ENCODE measurements around the gene MGAT2.
A peak's percentile ranks its signal among the peaks of the same experiment; 100 is the strongest.

Gene MGAT2

DNA sequence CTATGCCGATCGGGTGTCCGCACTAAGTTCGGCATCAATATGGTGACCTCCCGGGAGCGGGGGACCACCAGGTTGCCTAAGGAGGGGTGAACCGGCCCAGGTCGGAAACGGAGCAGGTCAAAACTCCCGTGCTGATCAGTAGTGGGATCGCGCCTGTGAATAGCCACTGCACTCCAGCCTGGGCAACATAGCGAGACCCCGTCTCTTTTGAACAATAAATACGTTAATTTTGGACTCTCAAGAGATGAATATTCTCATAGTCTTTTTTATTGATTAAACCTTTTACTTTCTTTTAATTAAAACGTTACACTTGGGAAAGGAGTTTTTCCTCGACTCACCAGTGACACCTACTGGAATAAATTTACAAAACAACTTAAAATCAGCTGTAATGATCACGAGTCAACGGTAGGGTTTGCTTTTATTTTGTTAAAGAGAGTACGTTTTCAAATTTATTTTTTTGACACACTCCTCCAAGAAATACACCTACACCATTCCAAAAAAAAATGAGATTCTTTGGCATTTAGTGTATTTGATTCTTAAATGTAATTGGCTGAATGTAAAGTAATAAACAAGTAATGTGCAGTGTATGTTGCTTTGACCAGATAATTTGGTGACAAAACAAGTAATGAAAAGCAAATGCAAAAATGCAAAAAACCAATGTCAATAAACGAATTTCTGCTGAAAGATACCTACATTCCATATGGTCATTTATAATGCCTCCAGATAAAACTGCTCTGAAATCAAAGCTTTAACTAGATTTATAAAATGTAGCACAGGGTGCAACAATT lies 33.7 kb upstream of the MGAT2 start:
- H3K4me3 ChIP-seq (ENCODE audit: low read depth, low read length) = peak overlapping the region; percentile 37
- TF ChIP-seq, protein P1, sequence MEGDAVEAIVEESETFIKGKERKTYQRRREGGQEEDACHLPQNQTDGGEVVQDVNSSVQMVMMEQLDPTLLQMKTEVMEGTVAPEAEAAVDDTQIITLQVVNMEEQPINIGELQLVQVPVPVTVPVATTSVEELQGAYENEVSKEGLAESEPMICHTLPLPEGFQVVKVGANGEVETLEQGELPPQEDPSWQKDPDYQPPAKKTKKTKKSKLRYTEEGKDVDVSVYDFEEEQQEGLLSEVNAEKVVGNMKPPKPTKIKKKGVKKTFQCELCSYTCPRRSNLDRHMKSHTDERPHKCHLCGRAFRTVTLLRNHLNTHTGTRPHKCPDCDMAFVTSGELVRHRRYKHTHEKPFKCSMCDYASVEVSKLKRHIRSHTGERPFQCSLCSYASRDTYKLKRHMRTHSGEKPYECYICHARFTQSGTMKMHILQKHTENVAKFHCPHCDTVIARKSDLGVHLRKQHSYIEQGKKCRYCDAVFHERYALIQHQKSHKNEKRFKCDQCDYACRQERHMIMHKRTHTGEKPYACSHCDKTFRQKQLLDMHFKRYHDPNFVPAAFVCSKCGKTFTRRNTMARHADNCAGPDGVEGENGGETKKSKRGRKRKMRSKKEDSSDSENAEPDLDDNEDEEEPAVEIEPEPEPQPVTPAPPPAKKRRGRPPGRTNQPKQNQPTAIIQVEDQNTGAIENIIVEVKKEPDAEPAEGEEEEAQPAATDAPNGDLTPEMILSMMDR (IDR thresholded peaks at IDR 0.05; ENCODE audit: low read depth, low read length) = peak; percentile 61
- no peak for TF ChIP-seq MAX (IDR thresholded peaks at IDR 0.05; ENCODE audit: low read depth, low read length)
- TF ChIP-seq MYC (IDR thresholded peaks at IDR 0.05; ENCODE audit: low read depth, low read length) = no peak
- no peak for TF ChIP-seq POLR2A (IDR thresholded peaks at IDR 0.05; ENCODE audit: extremely low read depth, insufficient read length)
- DNase-seq (ENCODE audit: low read depth) = peak; percentile 80

GRCh38 chr14:49589387-49589786 lies 31.2 kb upstream of the MGAT2 start:
- H3K4me3 ChIP-seq (ENCODE audit: low read depth, low read length) = no peak overlapping the region
- DNase-seq (ENCODE audit: low read depth) = no peak
- TF ChIP-seq MYC (IDR thresholded peaks at IDR 0.05; ENCODE audit: low read depth, low read length) = no peak

GRCh38 chr14:49593016-49593415 lies 27.6 kb upstream of the MGAT2 start:
- TF ChIP-seq, protein P1 (IDR thresholded peaks at IDR 0.05; ENCODE audit: low read depth, low read length) = no peak
- TF ChIP-seq MAX (IDR thresholded peaks at IDR 0.05; ENCODE audit: low read depth, low read length) = no peak
- no peak for TF ChIP-seq MYC (IDR thresholded peaks at IDR 0.05; ENCODE audit: low read depth, low read length)
- TF ChIP-seq POLR2A (IDR thresholded peaks at IDR 0.05; ENCODE audit: extremely low read depth, insufficient read length) = no peak
- DNase-seq (ENCODE audit: low read depth) = no peak
- no peak overlapping the region for H3K4me3 ChIP-seq (ENCODE audit: low read depth, low read length)

GRCh38 chr14:49594347-49595091 lies 26.1 kb upstream of the MGAT2 start:
- TF ChIP-seq MAX (IDR thresholded peaks at IDR 0.05; ENCODE audit: low read depth, low read length) (no peak), POLR2A (IDR thresholded peaks at IDR 0.05; ENCODE audit: extremely low read depth, insufficient read length) (no peak), MYC (IDR thresholded peaks at IDR 0.05; ENCODE audit: low read depth, low read length) (no peak)
- TF ChIP-seq, protein P1 (IDR thresholded peaks at IDR 0.05; ENCODE audit: low read depth, low read length) = no peak
- DNase-seq (ENCODE audit: low read depth) = no peak
- no peak overlapping the region for H3K4me3 ChIP-seq (ENCODE audit: low read depth, low read length)

- DNase-seq (ENCODE audit: low read depth) = peak; percentile 45
- TF ChIP-seq, protein P1 (IDR thresholded peaks at IDR 0.05; ENCODE audit: low read depth, low read length) = no peak
- TF ChIP-seq MYC (IDR thresholded peaks at IDR 0.05; ENCODE audit: low read depth, low read length) (no peak), MAX (IDR thresholded peaks at IDR 0.05; ENCODE audit: low read depth, low read length) (no peak), POLR2A (IDR thresholded peaks at IDR 0.05; ENCODE audit: extremely low read depth, insufficient read length) (no peak)
- peak overlapping the region; percentile 93 for H3K4me3 ChIP-seq (ENCODE audit: low read depth, low read length)
Observed at GRCh38 chr14:49598189-49598484, 22.5 kb upstream of the MGAT2 start.

- TF ChIP-seq MAX (IDR thresholded peaks at IDR 0.05; ENCODE audit: low read depth, low read length) = peak; percentile 72; the same call in 1 of the 2 replicates
- TF ChIP-seq, protein P1 (IDR thresholded peaks at IDR 0.05; ENCODE audit: low read depth, low read length) = no peak
- peak; percentile 81 for TF ChIP-seq POLR2A (IDR thresholded peaks at IDR 0.05; ENCODE audit: extremely low read depth, insufficient read length)
- TF ChIP-seq MYC (IDR thresholded peaks at IDR 0.05; ENCODE audit: low read depth, low read length) = peak; percentile 71
- H3K4me3 ChIP-seq (ENCODE audit: low read depth, low read length) = peak within 1 kb of the TSS; percentile 93
- DNase-seq (ENCODE audit: low read depth) = peak; percentile 91
Observed at GRCh38 chr14:49598485-49599300, 21.9 kb upstream of the MGAT2 start, which contains the start of gene LRR1. Gene LRR1, plus strand, starts transcription at chr14:49598940. Its CDS starts 81 bp downstream, at chr14:49599021.
